Panc1 (cell line): ENCODE measurements around the gene CLEC2D.

Source experiments
- CTCF ChIP-seq: fragments of 450-650 bp; IDR thresholded peaks from 2 replicates; pipeline ENCODE4 v1.5.1; 2017; ENCODE audit warnings: mild to moderate bottlenecking
- POLR2AphosphoS5 ChIP-seq: IDR thresholded peaks from 2 replicates; pipeline ENCODE4 v1.6.1; 2012; ENCODE audit warnings: mild to moderate bottlenecking, low read depth, low read length, moderate library complexity
- REST ChIP-seq, 2 experiments: IDR thresholded peaks; 2 replicates each; pipeline ENCODE4 v1.6.1; 2011 to 2012; ENCODE audit warnings: low read depth in 2 of 2, control low read depth in 1 of 2, low read length in 1 of 2, mild to moderate bottlenecking in 1 of 2, moderate library complexity in 1 of 2; ENCODE audit not compliant: insufficient read depth in 1 of 2
- TCF7L2 ChIP-seq: IDR thresholded peaks from 2 replicates; pipeline ENCODE4 v1.6.1; 2011; ENCODE audit warnings: mild to moderate bottlenecking, low read depth, low read length, inconsistent platforms

GRCh38 chr12:9648701-9649531, 20.6 kb upstream of the CLEC2D start:
- no peak for TF ChIP-seq CTCF
- no peak for TF ChIP-seq POLR2AphosphoS5
- no peak for TF ChIP-seq REST (IDR thresholded peaks at IDR 0.05; ENCODE audit: insufficient read depth in 1 of 2, low read depth in 2 of 2, low read length in 1 of 2)
- no peak for TF ChIP-seq TCF7L2
